Effector memory CD4-positive, alpha-beta T cell (primary cell): ENCODE results near the gene PACS1.
A peak's percentile ranks its signal among the peaks of the same experiment; 100 is the strongest.
"Not testable (repeated sequence)": the region's sequence is repeated elsewhere in the genome, so short reads cannot be mapped to it uniquely, and the experiment has no call there.

Experiments
- DNase-seq, 3 donors: peaks; one replicate each; pipeline ENCODE4 v3.0.0-alpha.2; 2020
- H3K27ac ChIP-seq: 2 replicates; pipeline ENCODE4 v1.7.0; 2013; ENCODE audit warnings: mild to moderate bottlenecking, low read length, moderate library complexity; ENCODE audit not compliant: insufficient read depth, poor library complexity, severe bottlenecking
- H3K27me3 ChIP-seq: replicated peaks from 2 replicates; pipeline ENCODE4 v1.7.0; 2013; ENCODE audit warnings: mild to moderate bottlenecking, low read length; ENCODE audit not compliant: insufficient read depth, control insufficient read depth, poor library complexity, severe bottlenecking
- H3K36me3 ChIP-seq: 2 replicates; pipeline ENCODE4 v1.7.0; 2013; ENCODE audit warnings: mild to moderate bottlenecking, low read length, moderate library complexity; ENCODE audit not compliant: control insufficient read depth, insufficient read depth
- H3K4me1 ChIP-seq: 2 replicates; pipeline ENCODE4 v1.7.0; 2013; ENCODE audit warnings: low read length, mild to moderate bottlenecking; ENCODE audit not compliant: control insufficient read depth, insufficient read depth, poor library complexity, severe bottlenecking
- H3K4me3 ChIP-seq: 2 replicates; pipeline ENCODE4 v1.7.0; 2013; ENCODE audit warnings: low read length, low read depth, mild to moderate bottlenecking; ENCODE audit not compliant: insufficient read depth, poor library complexity, severe bottlenecking
- H3K9me3 ChIP-seq: 2 replicates; pipeline ENCODE4 v1.7.0; 2013; ENCODE audit warnings: mild to moderate bottlenecking, low read length, moderate library complexity; ENCODE audit not compliant: control insufficient read depth
- total RNA-seq, 3 donors: gene quantifications; one replicate each; lab custom pipeline; 2026; lab: John Stamatoyannopoulos, UW

Gene PACS1
- total RNA-seq: 140 to 215 (median 146) reads per million in 3 donors

GRCh38 chr11:66069715-66070603, at the start of gene PACS1:
Gene PACS1, plus strand, starts transcription at chr11:66070272. Its CDS starts 215 bp downstream, at chr11:66070487.
- Histone ChIP-seq H3K4me3 (peak within 1 kb of the TSS; percentile 79), H3K9me3 (no peaks in the 10 kb centered on the region), H3K27me3 (no peaks in the 10 kb centered on the region), H3K4me1 (peaks cover 28% of the 10 kb centered on the region), H3K27ac (peak within 1 kb of the TSS; percentile 84), H3K36me3 (peaks cover 26% of the 10 kb centered on the region)
- DNase-seq: peak; percentile 70 to 74 (median 73)

GRCh38 chr11:66020618-66021357, 49.3 kb upstream of the PACS1 start:
- no peak for DNase-seq
- Histone ChIP-seq H3K4me1 (peaks cover 6% of the 10 kb centered on the region), H3K9me3 (no peaks in the 10 kb centered on the region), H3K27ac (no peak overlapping the region), H3K36me3 (no peaks in the 10 kb centered on the region), H3K4me3 (no peak overlapping the region), H3K27me3 (no peaks in the 10 kb centered on the region)

GRCh38 chr11:66022401-66023185, 47.5 kb upstream of the PACS1 start:
- peaks cover 6% of the 10 kb centered on the region for H3K4me1 ChIP-seq
- peak; percentile 47 to 62 (median 49) for DNase-seq
- no peaks in the 10 kb centered on the region for H3K9me3 ChIP-seq
- no peaks in the 10 kb centered on the region for H3K27me3 ChIP-seq
- H3K36me3 ChIP-seq: no peaks in the 10 kb centered on the region
- no peak overlapping the region for H3K27ac ChIP-seq
- H3K4me3 ChIP-seq: no peak overlapping the region

- not testable (repeated sequence) for H3K36me3 ChIP-seq, H3K27me3 ChIP-seq, H3K9me3 ChIP-seq, DNase-seq, H3K4me3 ChIP-seq, H3K27ac ChIP-seq, H3K4me1 ChIP-seq
Measured at GRCh38 chr11:66023186-66023440, 47.0 kb upstream of the PACS1 start.

- Histone ChIP-seq H3K36me3 (no peaks in the 10 kb centered on the region), H3K9me3 (no peaks in the 10 kb centered on the region), H3K4me1 (peaks cover 6% of the 10 kb centered on the region), H3K27me3 (no peaks in the 10 kb centered on the region), H3K4me3 (no peak within 1 kb of the TSS), H3K27ac (no peak within 1 kb of the TSS)
- DNase-seq: no peak
Measured at GRCh38 chr11:66026017-66026529, 44.0 kb upstream of the PACS1 start, which contains the start of gene CATSPER1. Gene CATSPER1, minus strand, starts transcription at chr11:66026479. Its CDS starts 100 bp downstream, at chr11:66026379.

DNA sequence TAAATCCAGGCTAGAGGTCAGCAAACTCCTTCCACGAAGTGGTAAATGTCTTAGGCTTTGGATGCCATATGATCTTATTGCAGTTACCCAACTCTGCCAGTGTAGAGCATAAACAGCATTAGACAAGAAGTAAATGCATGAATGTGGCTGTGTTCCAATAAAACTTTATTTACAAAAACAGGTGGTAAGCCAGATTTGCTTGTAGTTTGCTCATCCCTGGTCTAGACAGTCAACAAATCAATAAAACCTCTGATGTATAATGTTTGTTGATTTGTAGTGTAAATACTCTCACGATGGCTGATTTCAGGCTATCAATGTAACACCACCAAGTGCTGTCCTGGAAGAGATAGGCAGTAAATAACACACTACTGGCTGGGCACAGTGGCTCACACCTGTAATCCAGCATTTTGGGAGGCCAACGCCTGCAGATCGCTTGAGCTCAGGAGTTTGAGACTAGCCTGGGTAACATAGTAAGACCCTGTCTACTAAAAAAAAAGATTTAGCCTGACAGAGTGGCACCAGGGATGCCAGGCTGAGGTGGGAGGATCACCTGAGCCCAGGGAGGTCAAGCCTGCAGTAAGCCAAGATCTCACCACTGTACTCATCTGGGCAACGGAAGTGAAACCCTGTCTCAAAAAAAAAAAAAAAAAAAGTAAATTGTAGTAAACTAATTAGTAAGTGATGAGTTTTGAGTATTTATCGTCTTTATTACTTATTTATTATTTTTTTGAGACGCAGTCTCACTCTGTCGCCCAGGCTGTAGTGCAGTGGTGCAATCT, 36.9 kb upstream of the PACS1 start:
- Histone ChIP-seq H3K4me1 (no peaks in the 10 kb centered on the region), H3K4me3 (no peak overlapping the region)

GRCh38 chr11:66035653-66036333, 34.3 kb upstream of the PACS1 start:
- Histone ChIP-seq H3K9me3 (no peaks in the 10 kb centered on the region), H3K4me1 (no peaks in the 10 kb centered on the region), H3K27ac (no peak overlapping the region), H3K4me3 (no peak overlapping the region), H3K36me3 (no peaks in the 10 kb centered on the region), H3K27me3 (no peaks in the 10 kb centered on the region)
- DNase-seq: no peak

More for the DNA sequence above, 36.9 kb upstream of the PACS1 start:
- Histone ChIP-seq H3K9me3 (no peaks in the 10 kb centered on the region), H3K27me3 (no peaks in the 10 kb centered on the region), H3K27ac (no peak overlapping the region), H3K36me3 (no peaks in the 10 kb centered on the region)
- DNase-seq: no peak

GRCh38 chr11:66036334-66036710, 33.8 kb upstream of the PACS1 start:
- Histone ChIP-seq H3K4me1 (no peaks in the 10 kb centered on the region), H3K27ac (no peak overlapping the region), H3K36me3 (no peaks in the 10 kb centered on the region), H3K9me3 (no peaks in the 10 kb centered on the region), H3K4me3 (no peak overlapping the region), H3K27me3 (no peaks in the 10 kb centered on the region)
- DNase-seq: no peak

DNA sequence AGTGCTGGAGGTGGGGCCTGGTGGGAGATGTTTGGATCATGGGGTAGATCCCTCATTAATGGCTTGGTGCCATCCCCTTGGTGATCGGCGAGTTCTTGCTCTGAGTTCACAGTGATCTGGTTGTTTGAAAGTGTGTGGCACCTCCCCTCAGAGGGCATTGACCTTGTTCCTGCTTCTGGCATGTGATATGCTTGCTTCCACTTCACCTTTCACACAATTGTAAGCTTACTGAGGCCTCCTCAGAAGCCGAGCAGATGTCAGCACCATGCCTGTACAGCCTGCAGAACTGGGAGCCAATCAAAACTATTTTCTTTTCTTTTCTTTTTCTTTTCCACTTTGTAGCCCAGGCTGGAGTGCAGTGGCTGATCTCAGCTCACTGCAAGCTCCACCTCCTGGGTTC, 32.7 kb upstream of the PACS1 start:
- no peak for DNase-seq
- no peaks in the 10 kb centered on the region for H3K4me1 ChIP-seq
- no peaks in the 10 kb centered on the region for H3K36me3 ChIP-seq
- H3K27ac ChIP-seq: no peak overlapping the region
- no peaks in the 10 kb centered on the region for H3K27me3 ChIP-seq
- H3K4me3 ChIP-seq: no peak overlapping the region
- H3K9me3 ChIP-seq: no peaks in the 10 kb centered on the region
